HepG2 (cell line): ENCODE results near the gene ASB7. TPM values are rescaled to one million over a fixed set of nuclear protein-coding genes. Genes with fewer than 3 reads are reported as not detected.

ENCODE experiments used
- ATAC-seq: fragments of 200-7000 bp; cut with Tn5 transposase; 3 replicates; pipeline ENCODE4 v1.9.1; 2020; ENCODE audit warnings: mild to moderate bottlenecking, moderate library complexity
- BruUV-seq: library from RNA; stranded (reverse); fragments of 400-500 nt; replicated peaks from 2 replicates; lab custom pipeline; 2021; lab: Mats Ljungman, UMichigan
- CTCF ChIA-PET: fragments of 300-600 bp; formaldehyde crosslinking; extraction: SDS; loops from one replicate; lab custom pipeline; 2021; ENCODE audit warnings: low total read pairs, inconsistent platforms, low intra/inter-chr PET ratio; lab: Yijun Ruan, JAX
- POLR2A ChIA-PET: fragments of 350-600 bp; sonication (Branson Sonifier 250); formaldehyde crosslinking; loops from one replicate; lab custom pipeline; 2020; ENCODE audit warnings: antibody characterized with exemption, inconsistent platforms; lab: Yijun Ruan, JAX
- DNase-seq: peaks from one replicate; pipeline ENCODE4 v3.0.0-alpha.2; 2015; ENCODE audit warnings: low spot score
- FAIRE-seq: peaks from 3 replicates; lab custom pipeline; 2011; peaks lifted over from hg19 to GRCh38; lab: Jason Lieb, UNC
- H2AFZ ChIP-seq: one replicate; pipeline ENCODE4 v1.6.1; 2011; ENCODE audit warnings: low read length, inconsistent platforms
- H3K27ac ChIP-seq: fragments of 300-600 bp; 3 replicates; pipeline ENCODE4 v1.8.0; 2011; ENCODE audit warnings: mixed run types, mild to moderate bottlenecking, mixed read lengths, low read length, inconsistent platforms; ENCODE audit not compliant: insufficient read depth; ENCODE audit errors: extremely low read length
- H3K27me3 ChIP-seq, 2 experiments: fragments of 200-600 bp in 1 of 2; 2 replicates in 1 of 2; 3 replicates in 1 of 2; pipeline versions ENCODE4 v1.6.0 to v1.8.0; 2011; ENCODE audit warnings: low read length in 2 of 2, mild to moderate bottlenecking in 2 of 2, moderate library complexity in 2 of 2, inconsistent platforms in 1 of 2; ENCODE audit not compliant: insufficient read depth in 2 of 2, control insufficient read depth in 1 of 2
- H3K36me3 ChIP-seq, 2 experiments: fragments of 200-600 bp in 1 of 2; replicated peaks in 1 of 2; 2 replicates in 1 of 2; 3 replicates in 1 of 2; pipeline versions ENCODE4 v1.5.1 to v1.8.0; 2011; ENCODE audit warnings: low read length in 2 of 2, inconsistent platforms in 1 of 2; ENCODE audit not compliant: insufficient read depth in 2 of 2, control insufficient read depth in 1 of 2
- H3K4me1 ChIP-seq: 2 replicates; pipeline ENCODE4 v1.5.1; 2012; ENCODE audit warnings: low read length, inconsistent platforms; ENCODE audit not compliant: insufficient read depth
- H3K4me2 ChIP-seq: 2 replicates; pipeline ENCODE4 v1.6.0; 2011; ENCODE audit warnings: low read depth, low read length, inconsistent platforms
- H3K4me3 ChIP-seq, 3 experiments: fragments of 200-600 bp in 1 of 3; sonication (generic), shearing (Covaris generic) in 1 of 3; replicated peaks in 1 of 3; 2 replicates each; pipeline ENCODE4 v1.5.1; 2011 to 2016; ENCODE audit warnings: low read length in 3 of 3, inconsistent platforms in 2 of 3, low read depth in 2 of 3, mild to moderate bottlenecking in 2 of 3, control low read depth in 1 of 3, mixed read lengths in 1 of 3; ENCODE audit not compliant: insufficient read depth in 1 of 3
- H3K79me2 ChIP-seq: one replicate; pipeline ENCODE4 v1.6.1; 2011; ENCODE audit warnings: low read length, inconsistent platforms; ENCODE audit not compliant: insufficient read depth
- H3K9ac ChIP-seq: 2 replicates; pipeline ENCODE4 v1.6.0; 2011; ENCODE audit warnings: mild to moderate bottlenecking, low read depth, low read length, inconsistent platforms; ENCODE audit not compliant: insufficient read depth
- H3K9me3 ChIP-seq: 2 replicates; pipeline ENCODE4 v1.5.1; 2012; ENCODE audit warnings: mild to moderate bottlenecking, low read length
- H4K20me1 ChIP-seq: 2 replicates; pipeline ENCODE4 v1.6.0; 2011; ENCODE audit warnings: inconsistent platforms, mild to moderate bottlenecking, low read length, moderate library complexity; ENCODE audit not compliant: insufficient read depth
- CENPT ChIP-seq: sonication (generic); formaldehyde crosslinking; IDR thresholded peaks from 2 replicates; pipeline ENCODE4 v1.8.0; 2022; ENCODE audit warnings: low read depth, mild to moderate bottlenecking, moderate library complexity, missing genetic modification reagents
- HBP1 ChIP-seq: IDR thresholded peaks from 2 replicates; pipeline ENCODE4 v1.6.1; 2016; ENCODE audit warnings: low read depth, control low read depth
- MEIS2 ChIP-seq: sonication (generic); formaldehyde crosslinking; IDR thresholded peaks from 2 replicates; pipeline ENCODE4 v1.9.0; 2021; ENCODE audit warnings: mild to moderate bottlenecking, missing genetic modification reagents
- NCOA5 ChIP-seq: sonication (generic); formaldehyde crosslinking; IDR thresholded peaks from 2 replicates; pipeline ENCODE4 v1.4.0; 2020; ENCODE audit warnings: missing genetic modification reagents
- PCBP1 ChIP-seq: fragments of 200-400 bp; formaldehyde crosslinking; IDR thresholded peaks from 2 replicates; pipeline ENCODE4 v1.6.1; 2017; ENCODE audit warnings: mild to moderate bottlenecking, low read depth, low read length, borderline replicate concordance
- REST ChIP-seq, 2 experiments: IDR thresholded peaks; 2 replicates each; pipeline ENCODE4 v1.6.1; 2011 to 2012; ENCODE audit warnings: low read length in 2 of 2, borderline replicate concordance in 1 of 2, low read depth in 1 of 2, mild to moderate bottlenecking in 1 of 2, moderate library complexity in 1 of 2
- ZNF136 ChIP-seq: sonication (generic); formaldehyde crosslinking; IDR thresholded peaks from 2 replicates; pipeline ENCODE4 v1.8.1; 2022; ENCODE audit warnings: low read depth, mild to moderate bottlenecking, moderate library complexity, missing genetic modification reagents
- ZNF224 ChIP-seq: sonication (generic); formaldehyde crosslinking; IDR thresholded peaks from 2 replicates; pipeline ENCODE4 v1.5.0; 2020; ENCODE audit warnings: mild to moderate bottlenecking, missing genetic modification reagents
- ZNF33A ChIP-seq: sonication (generic); formaldehyde crosslinking; IDR thresholded peaks from 2 replicates; pipeline ENCODE4 v1.5.1; 2020; ENCODE audit warnings: missing genetic modification reagents, mild to moderate bottlenecking, moderate library complexity, borderline replicate concordance
- ZNF619 ChIP-seq: sonication (generic); formaldehyde crosslinking; IDR thresholded peaks from 2 replicates; pipeline ENCODE4 v1.4.0; 2020; ENCODE audit warnings: mild to moderate bottlenecking, missing genetic modification reagents
- ZSCAN22 ChIP-seq: sonication (generic); formaldehyde crosslinking; IDR thresholded peaks from 2 replicates; pipeline ENCODE4 v1.4.0; 2020; ENCODE audit warnings: mild to moderate bottlenecking, missing genetic modification reagents
- WGBS: methylation state at CpG from one replicate; pipeline ENCODE4 v1.1.6; 2017; ENCODE audit warnings: low lambda C conversion rate; 5-methylcytosine and 5-hydroxymethylcytosine counted together
- in situ Hi-C: cut with HindIII; loops from 2 replicates; pipeline ENCODE4 v1.10.0; 2017; ENCODE audit warnings: low pct_unique_long_range_greater_than_20kb; ENCODE audit not compliant: extremely low pct_ligation_motif_present
- intact Hi-C: fragments of 100-400 bp; cut with micrococcal nuclease; formaldehyde crosslinking; loops from one replicate; pipeline ENCODE4 v1.10.0; 2022; ENCODE audit not compliant: unreplicated experiment
- polyA plus RNA-seq, 8 experiments: library from polyadenylated mRNA; depleted of rRNA in 3 of 8; stranded (reverse) in 7 of 8; unstranded in 1 of 8; fragments of >200 nt; fragmentation: Illumina TruSeq in 4 of 8; extraction: Trizol in 4 of 8; gene quantifications; 2 replicates each; pipeline versions ENCODE4 v1.2.1 to v1.2.3, GENCODE V29; 2011 to 2016; ENCODE audit warnings: low read depth in 4 of 8, missing spikeins in 1 of 8, mixed read lengths in 1 of 8; ENCODE audit not compliant: insufficient read depth in 1 of 8
- total RNA-seq, 5 experiments: library from RNA; depleted of rRNA; stranded (reverse); fragments of >200 nt; fragmentation: Illumina TruSeq; extraction: Trizol; gene quantifications; 2 replicates each; pipeline ENCODE4 v1.2.3, GENCODE V29; 2016; ENCODE audit warnings: low read depth in 1 of 5

ASB7 gene
- total and polyA plus RNA-seq, 2 of the 13 experiments (the other 11 are each of a cell fraction or from before 2014, with no cell fraction given): 7.7 to 12.1 TPM

DNA sequence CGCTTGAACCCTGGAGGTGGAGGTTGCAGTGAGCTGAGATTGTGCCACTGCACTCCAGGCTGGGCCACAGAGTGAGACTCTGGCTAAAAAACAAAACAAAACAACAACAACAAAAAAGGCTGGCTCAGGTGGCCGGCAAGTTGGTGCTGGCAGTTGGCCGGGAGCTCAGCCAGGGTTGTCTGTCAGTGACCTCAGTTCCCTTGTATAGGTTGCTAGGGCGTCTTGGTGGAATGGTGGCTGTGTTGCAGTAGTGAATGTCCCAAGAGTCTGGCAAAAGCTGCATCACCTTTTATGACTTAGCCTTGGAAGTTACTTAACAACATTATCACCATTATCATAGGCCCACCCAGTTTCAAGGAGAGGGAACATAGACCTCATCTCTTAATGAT lies 40.6 kb downstream of the ASB7 start:
- in situ Hi-C loops: no loop called here
- Histone ChIP-seq H3K27me3 (no peaks in the 10 kb centered on the region), H3K9ac (no peak overlapping the region), H3K4me3 (no peak overlapping the region), H3K36me3 (peaks cover 2 to 4% of the 10 kb centered on the region in 2 experiments; a peak in 2 of 5 replicates)
- ATAC-seq: no peak
- TF ChIP-seq ZNF136 (CRISPR knock-in tag) (no peak), NCOA5 (CRISPR knock-in tag) (no peak), REST (IDR thresholded peaks at IDR 0.05; ENCODE audit: borderline replicate concordance in 1 of 2, low read depth in 1 of 2, low read length in 2 of 2) (no peak), HBP1 (CRISPR knock-in tag) (no peak), ZSCAN22 (CRISPR knock-in tag) (no peak), ZNF224 (CRISPR knock-in tag) (no peak), ZNF619 (no peak), PCBP1 (no peak), CENPT (no peak), ZNF33A (CRISPR knock-in tag) (no peak), MEIS2 (no peak)
- TF ChIP-seq, all 625 proteins: peak for 0
- H3K79me2 ChIP-seq: peaks cover 52% of the 10 kb centered on the region
- intact Hi-C loops: no loop called here
- H4K20me1 ChIP-seq: peaks cover 13% of the 10 kb centered on the region
- no peak overlapping the region for H3K27ac ChIP-seq
- H3K9me3 ChIP-seq: no peaks in the 10 kb centered on the region
- ChIA-PET CTCF (no interaction called here), POLR2A (no interaction called here)
- H3K4me1 ChIP-seq: peaks cover 27% of the 10 kb centered on the region
- FAIRE-seq (no peak), DNase-seq (no peak)
- WGBS: 95% methylated on average over 4 of the region's 4 CpGs
- no TSS peak for BruUV-seq
- H2AFZ ChIP-seq: no peak overlapping the region
- H3K4me2 ChIP-seq: no peak overlapping the region
